ENCODE data around the gene RNF130.

The RNF130 gene

GRCh38 chr5:180071531-180072255 lies at the start of gene RNF130:
TSS of gene RNF130 (minus strand) at chr5:180071759. CDS start at chr5:180071702, 57 bp downstream.
- DNase-seq (ENCODE audit: low read depth), result peak; percentile 80

GRCh38 chr5:180120237-180121101 lies 48.9 kb upstream of the RNF130 start:
- DNase-seq (ENCODE audit: low read depth), result no peak

- DNase-seq (ENCODE audit: low read depth), result no peak
These were observed 48.3 kb upstream of the RNF130 start for GRCh38 chr5:180119903-180120236.

GRCh38 chr5:180119031-180119902 lies 47.7 kb upstream of the RNF130 start:
- DNase-seq (ENCODE audit: low read depth), result no peak

GRCh38 chr5:180118391-180118791 lies 46.8 kb upstream of the RNF130 start:
- no peak for DNase-seq (ENCODE audit: low read depth)

- no peak for DNase-seq (ENCODE audit: low read depth)
These were observed 45.6 kb upstream of the RNF130 start for GRCh38 chr5:180117000-180117725.

GRCh38 chr5:180116077-180116999 lies 44.8 kb upstream of the RNF130 start:
- no peak for DNase-seq (ENCODE audit: low read depth)

GRCh38 chr5:180115326-180116076 lies 43.9 kb upstream of the RNF130 start:
- DNase-seq (ENCODE audit: low read depth), result no peak

- no peak for DNase-seq (ENCODE audit: low read depth)
These were observed 42.9 kb upstream of the RNF130 start for GRCh38 chr5:180114304-180115003.

GRCh38 chr5:180113660-180114303 lies 42.2 kb upstream of the RNF130 start:
- DNase-seq (ENCODE audit: low read depth), result no peak

GRCh38 chr5:180112181-180112861 lies 40.8 kb upstream of the RNF130 start:
- no peak for DNase-seq (ENCODE audit: low read depth)

GRCh38 chr5:180111273-180112002 lies 39.9 kb upstream of the RNF130 start:
- DNase-seq (ENCODE audit: low read depth), result no peak

- DNase-seq (ENCODE audit: low read depth), result no peak
These were observed 38.4 kb upstream of the RNF130 start for GRCh38 chr5:180109920-180110319.

- no peak for DNase-seq (ENCODE audit: low read depth)
These were observed 35.4 kb upstream of the RNF130 start for GRCh38 chr5:180107005-180107404.

- no peak for DNase-seq (ENCODE audit: low read depth)
These were observed 34.3 kb upstream of the RNF130 start for GRCh38 chr5:180105827-180106312.

GRCh38 chr5:180104168-180104530 lies 32.6 kb upstream of the RNF130 start:
- DNase-seq (ENCODE audit: low read depth), result no peak

GRCh38 chr5:180103487-180104167 lies 32.1 kb upstream of the RNF130 start:
- no peak for DNase-seq (ENCODE audit: low read depth)

Measured in stimulated activated CD8-positive, alpha-beta memory T cell treated with anti-CD3 and anti-CD28 coated beads, Interleukin-12 subunit alpha, Interleukin-12 subunit beta, amount 100 ng/mL, for 4 hours (primary cell).